Measurements from ENCODE around the gene PXYLP1.

DNA sequence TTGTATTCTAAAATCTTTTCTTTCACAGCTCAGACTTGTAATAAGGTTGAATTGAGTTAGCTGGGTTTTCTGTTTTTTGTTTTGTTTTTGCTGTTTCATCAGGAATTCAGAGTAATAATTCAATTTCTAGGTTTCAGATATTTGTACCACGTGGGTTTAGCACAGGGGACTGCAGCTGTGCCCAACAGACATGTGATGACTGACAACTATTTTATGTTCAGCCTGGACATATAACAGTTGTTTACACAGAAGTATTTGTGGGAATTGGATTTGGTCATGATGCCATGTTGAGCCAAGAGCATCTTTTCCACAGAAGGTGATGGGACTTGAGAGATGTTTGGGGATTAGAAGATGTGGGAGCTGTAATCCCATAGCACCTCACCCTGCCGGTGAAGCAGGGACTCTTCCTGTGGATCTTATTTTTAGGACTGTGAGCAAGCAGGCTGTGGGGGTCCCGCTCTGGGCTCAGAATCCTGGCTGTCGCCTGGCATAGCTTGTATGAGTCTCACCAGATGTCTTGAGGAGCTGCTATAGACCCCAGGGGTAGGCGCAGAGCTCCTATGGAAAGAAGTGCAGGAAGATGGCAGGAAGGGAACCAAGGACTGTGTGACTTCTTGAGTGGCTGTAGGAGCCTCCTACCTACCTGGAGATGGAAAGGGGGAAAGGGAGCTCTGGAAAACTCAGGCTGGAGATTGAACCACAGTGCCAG is 23.7 kb downstream of the PXYLP1 start:
- TF ChIP-seq CTCF (IDR thresholded peaks at IDR 0.05) = no peak
- TF ChIP-seq POLR2A (IDR thresholded peaks at IDR 0.05) = no peak
- no peak for TF ChIP-seq EP300 (IDR thresholded peaks at IDR 0.05)

All from sigmoid colon (tissue), 4 donors.